GM19328 (cell line): ENCODE data around the gene SERPINB10.
A peak's percentile ranks its signal among the peaks of the same experiment; 100 is the strongest.

ENCODE experiments used
- ATAC-seq: cut with Tn5 transposase; IDR thresholded peaks from one replicate; pipeline ENCODE4 v1.9.1; 2021; ENCODE audit warnings: mild to moderate bottlenecking, moderate library complexity; ENCODE audit not compliant: unreplicated experiment

Gene SERPINB10

GRCh38 chr18:63907664-63908063 is at the start of gene SERPINB10:
Gene SERPINB10 (plus strand): TSS chr18:63907958. CDS start chr18:63915511, 7,553 bp downstream.
- ATAC-seq, result peak; percentile 46

DNA sequence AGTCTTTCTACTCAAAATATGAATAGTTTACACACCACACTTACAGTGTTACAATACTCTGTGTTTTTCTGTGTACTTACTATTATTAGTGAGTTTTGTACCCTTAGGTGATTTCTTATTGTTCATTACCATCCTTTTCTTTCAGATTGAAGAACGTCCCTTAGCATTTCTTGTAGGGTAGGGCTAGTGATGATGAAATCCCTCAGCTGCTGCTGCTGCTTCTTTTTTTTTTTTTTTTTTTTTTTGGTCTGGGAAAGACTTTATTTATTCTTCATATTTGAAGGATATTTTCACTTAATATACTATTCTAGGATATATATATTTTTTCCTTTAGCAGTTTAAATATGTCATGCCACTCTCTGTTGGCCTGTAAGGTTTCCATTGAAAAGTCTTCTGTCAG is 49.3 kb upstream of the SERPINB10 start:
- ATAC-seq, result no peak

GRCh38 chr18:63859781-63860475 is 47.8 kb upstream of the SERPINB10 start:
- ATAC-seq, result no peak

DNA sequence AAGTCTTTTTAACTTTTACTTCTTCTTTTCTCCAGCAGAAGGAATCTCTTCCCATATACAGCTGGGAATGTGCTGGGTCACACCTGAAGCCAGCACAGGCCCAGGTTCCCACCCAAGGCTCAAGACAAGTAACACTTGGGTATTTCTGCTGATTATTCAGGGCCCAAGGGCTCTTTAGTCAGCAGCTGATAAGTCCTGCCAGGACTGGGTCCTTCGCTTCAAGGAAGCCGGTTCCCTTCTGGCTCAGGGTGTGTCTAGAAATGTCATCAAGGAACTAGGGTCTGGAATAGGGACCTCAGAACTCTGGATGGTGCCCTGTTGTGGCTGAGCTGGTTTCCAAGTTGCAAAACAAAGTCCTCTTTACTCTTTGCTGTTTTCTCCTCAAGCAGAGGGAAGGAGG is 47.2 kb upstream of the SERPINB10 start:
- no peak for ATAC-seq

DNA sequence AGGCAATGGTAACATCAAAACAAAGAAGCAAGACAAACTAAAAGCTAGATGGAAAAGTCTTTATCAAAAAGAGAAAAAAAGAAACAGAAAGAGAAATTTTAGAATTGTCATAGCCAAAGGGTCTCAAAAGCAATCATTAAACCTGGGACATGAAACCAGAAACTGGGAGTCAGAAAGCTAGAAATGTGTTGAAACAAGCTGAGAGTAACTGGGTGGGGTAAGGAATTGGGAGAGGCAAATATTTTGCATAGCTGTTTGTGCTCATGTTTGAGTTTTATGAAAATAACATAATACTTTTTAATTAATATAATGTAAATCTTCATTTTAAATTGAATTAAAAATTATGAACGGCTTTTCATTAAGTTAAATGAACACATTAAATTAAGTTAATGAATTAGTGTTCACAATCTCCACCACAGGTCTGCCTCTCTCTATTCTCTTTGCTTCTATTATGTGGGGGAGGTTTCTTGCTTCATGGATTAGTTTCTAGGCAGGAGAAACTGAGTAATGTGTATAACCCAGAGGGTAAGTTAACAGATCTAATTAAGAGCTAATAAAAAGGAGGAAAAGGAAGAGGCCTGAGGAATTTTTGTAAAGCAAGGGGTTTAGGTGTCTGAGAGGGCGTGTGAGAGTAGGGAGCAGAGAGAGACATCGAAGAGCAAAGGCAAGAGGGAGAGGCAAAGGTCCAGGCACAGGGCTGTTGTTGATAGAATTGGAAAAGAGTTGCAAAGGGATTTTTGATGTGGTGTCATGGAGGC is 40.2 kb upstream of the SERPINB10 start:
- no peak for ATAC-seq

DNA sequence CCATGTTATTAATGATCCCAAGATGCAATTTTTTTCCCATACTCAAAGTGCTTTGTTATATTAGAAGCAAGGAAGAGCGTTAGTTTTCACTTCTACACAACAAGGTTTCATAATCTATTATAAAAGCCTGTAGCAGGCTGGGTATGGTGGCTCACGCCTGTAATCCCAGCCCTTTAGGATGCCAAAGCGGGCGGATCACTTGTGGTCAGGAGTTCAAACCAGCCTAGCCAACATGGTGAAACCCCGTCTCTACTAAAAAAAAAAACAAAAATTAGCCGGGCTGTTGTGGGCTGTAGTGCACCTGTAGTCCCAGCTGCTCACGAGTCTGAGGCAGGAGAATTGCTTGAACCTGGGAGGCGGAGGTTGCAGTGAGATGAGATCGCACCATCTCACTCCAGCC is 39.2 kb upstream of the SERPINB10 start:
- ATAC-seq, result no peak

DNA sequence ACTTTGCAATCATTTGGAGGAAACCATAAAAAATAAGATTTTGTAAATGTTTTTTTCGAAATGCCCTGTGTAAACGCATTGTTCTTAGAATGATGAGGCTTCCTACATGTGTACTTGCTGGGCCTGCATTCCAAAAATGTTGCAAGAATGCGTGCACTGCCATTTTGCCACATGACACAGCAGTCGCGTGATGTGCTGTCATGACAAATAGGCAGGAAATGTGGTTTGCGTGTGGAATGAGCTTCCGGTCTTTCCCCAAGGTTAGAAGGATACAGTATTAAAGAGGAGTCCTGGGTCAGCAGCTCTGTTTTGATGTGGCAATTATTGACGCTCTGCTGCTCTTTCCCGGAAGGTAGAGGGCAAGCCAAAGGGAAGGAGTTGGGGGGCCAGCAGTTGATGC is 38.4 kb upstream of the SERPINB10 start:
- ATAC-seq, result no peak

- ATAC-seq, result no peak
Measured at GRCh38 chr18:63869851-63870250, 37.9 kb upstream of the SERPINB10 start.

DNA sequence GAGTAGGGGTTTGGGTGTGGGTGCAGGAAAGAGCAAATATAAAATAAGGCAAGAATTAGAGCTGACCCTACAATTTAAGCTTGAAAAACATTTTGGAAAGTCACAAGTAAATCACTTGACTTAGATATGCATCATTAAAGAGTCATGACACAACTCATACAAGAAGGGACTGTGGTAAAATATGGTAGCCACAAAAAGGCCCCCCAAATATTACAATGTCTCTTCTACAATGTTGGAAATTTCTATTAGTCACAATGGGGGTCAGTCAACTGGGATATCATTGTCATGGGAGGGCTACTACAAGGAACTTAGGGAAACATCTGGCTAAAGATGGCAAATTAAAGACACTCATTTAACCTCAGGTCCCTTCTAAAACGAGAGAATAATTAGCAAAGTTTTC is 35.9 kb upstream of the SERPINB10 start:
- ATAC-seq, result no peak

DNA sequence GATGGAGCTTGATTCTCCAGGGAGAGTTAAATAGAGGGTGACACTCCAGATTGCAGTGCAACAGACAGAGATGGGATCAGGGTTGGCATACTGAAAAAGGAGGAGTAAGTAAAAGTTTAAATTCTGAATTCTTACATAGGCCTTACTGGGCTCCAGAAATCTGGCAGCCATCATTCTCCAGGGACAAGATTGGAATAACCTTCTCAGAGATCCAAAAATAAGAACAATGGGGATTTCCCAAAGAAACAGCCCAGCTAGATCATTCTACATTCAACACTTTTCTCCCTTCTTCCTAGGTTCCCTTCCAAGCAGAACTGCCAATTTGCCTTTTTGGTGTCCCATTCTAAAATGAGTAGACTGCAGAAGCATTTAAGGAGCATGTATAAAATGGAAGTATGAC is 35.2 kb upstream of the SERPINB10 start:
- no peak for ATAC-seq

DNA sequence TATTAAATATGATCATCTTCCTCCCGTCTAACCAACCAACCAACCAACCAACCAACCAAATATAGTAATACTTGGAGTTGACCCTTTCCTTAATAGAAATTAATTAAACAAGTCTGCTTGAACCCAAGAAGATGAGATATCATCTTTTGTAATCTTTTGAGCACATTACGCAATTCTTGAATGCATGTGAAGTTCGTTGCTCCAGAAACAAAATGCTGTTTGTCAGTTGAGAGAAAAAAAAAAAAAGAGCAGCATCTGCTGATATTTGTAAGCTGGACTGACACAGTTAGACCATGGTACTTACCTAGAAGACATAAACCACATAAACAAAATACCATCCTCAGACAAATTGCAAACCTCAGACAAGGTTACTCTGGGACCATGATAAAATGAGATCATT is 29.4 kb upstream of the SERPINB10 start:
- no peak for ATAC-seq

DNA sequence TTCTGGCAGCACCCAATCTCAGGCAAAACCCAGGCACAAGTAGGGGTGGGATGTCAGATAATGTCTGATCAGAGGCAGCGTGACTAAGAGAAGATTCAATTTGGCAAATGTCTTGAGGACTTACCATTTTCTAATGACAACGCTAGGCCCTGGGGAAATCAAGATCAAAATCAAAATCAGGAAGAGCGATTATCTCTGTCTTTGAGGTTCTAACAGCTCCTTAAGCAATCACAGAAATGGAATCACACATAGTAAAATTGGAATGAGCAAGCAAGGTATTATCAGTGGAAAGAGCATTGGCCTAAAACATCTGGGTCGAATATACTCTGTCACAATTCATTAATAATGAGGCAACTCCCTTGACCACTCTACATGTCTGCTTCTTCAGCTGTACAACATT is 28.8 kb upstream of the SERPINB10 start:
- no peak for ATAC-seq

GRCh38 chr18:63879709-63880108 is 28.0 kb upstream of the SERPINB10 start:
- no peak for ATAC-seq

DNA sequence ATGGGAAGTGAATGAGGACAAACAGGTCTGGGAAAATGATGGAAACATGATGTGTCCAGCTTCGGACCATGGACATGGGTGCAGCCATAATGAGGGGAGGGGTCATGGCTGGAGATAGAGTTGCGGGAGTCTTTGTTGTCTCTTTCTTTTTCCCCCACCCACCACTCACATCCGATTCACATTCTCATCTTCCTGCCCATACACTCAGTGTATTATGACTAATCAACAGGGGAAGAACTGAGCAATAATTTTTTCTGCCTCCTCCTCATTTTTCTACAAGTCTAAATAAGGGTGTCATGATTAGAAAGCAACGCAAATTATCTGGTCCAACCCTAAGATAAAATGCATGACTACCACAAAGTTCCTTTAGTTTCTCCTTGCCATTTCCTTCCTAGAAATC is 25.9 kb upstream of the SERPINB10 start:
- no peak for ATAC-seq

DNA sequence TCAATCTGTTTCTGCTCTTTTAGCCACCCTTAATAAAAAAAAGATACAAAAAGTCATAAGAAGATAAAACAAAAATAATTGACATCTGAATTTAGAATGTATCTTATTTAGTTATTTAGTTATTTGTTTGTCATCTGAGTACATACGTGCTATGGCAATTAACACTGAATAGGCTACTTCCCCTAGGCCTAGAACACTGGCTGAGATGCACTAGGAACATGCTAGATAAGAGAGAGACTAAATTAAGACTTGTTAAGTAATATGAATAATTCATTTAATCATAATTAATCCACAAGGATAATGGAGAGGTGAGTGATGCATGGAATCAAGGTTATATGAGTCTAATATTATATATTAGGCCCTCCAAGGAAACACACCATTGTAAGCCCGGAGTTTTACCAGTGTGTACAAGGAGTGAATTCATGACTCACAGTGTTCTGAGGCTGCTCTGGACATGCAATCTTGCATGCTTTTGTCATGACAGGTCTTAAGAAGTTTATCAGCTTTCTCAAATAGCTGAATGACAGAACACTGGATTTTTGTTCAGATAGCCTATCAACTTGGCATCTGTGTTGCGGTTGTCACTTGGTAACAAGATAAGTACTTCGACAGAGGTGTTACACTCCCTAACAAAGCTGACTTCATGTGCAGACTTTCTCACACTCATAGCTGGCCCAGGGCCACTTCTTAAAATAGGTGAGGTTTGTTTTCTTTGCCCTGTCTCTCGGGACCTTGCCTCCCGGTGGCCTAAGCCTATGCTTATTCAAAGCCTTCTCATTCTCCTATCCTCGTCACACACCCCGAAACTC is 25.2 kb upstream of the SERPINB10 start:
- no peak for ATAC-seq

- no peak for ATAC-seq
Measured at GRCh38 chr18:63883617-63884016, 24.1 kb upstream of the SERPINB10 start.

DNA sequence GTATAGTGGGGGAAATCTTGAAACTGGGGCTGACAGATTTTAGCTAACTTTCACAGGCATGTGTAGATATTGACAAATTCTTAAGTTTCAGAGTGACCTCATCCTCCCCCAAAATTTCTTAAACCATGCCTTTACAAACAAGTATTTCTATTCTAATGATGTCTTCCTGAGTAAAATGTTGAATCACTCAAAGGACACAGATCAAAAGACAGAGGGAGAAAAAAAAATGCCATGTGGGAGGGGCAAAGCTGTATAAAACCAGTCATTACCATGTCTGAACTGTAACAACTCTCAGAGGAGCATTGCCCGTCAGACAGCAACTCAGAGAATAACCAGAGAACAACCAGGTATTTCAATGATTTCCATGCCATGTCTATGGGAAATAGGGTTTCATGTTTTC is 20.3 kb upstream of the SERPINB10 start, which contains the start of gene SERPINB2:
Gene SERPINB2, plus strand, starts transcription at position 282 of the 400 bp plus-strand sequence. CDS start 3,740 bp downstream, outside the sequence.
- no peak for ATAC-seq

DNA sequence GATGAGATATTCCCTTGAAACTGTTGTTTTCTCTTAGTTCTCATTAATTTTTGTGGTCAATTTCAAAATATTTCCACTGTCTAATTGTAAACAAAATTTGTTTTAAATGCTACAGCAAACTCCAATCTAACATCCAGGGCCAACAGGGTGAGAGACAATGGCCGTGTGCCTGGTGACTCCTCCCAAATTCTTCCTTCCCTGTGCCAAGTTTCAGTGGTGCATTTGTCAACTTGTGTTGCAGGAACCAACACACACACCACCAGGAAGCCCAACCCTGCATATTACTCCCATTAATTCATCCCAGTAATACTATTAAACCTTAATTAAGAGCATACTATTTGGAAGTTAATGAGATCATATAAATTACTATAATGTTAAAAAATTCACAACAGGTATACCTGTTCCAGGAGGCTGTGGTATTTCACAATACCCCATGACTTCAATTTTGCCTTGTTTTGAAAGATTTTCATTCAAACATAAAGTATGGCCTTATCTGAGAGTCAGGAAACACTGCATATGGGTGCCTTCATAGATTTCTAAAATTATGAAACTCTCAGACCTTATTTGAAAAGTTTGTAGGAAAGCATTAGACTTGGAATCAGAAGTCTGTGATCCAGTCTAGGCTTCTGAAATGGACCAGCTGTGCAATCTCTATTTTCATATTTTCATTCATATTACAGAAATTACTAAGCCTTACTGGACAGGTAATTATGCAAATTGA is 19.1 kb upstream of the SERPINB10 start:
- no peak for ATAC-seq

GRCh38 chr18:63889626-63890025 is 18.1 kb upstream of the SERPINB10 start:
- ATAC-seq, result no peak

DNA sequence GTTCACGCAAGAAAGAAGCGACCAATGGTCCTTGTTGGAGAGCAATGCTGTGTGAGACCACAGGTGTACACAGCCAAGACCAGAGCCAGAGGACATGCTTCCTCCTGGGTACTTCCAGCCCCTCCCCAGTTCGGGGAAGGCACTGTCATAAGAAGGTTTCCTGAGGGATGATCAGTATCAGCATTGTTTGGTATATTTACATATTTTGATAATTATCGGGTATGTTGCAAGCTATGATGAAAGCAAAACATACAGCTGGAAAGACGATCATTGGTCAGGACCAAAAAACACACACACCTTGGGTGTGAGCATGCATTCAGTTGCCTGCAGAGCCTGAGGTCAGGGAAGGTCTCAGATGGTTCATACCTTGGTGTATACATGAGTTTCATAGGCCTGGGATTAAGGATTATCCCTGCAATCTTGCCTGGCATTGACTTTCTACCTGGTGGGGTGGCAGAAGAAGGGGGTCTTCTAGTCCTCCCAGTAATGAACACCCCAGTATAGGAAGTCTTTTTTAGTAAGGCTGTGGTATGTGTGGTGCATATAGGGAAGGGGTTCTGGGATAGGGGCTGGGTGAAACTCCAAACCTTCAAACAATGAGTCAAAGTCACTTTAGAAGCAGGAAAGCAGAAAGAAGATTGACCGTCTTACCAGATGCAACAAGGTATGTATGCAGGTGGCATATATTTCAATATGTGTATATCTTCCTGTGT is 17.4 kb upstream of the SERPINB10 start:
- ATAC-seq, result no peak
